ENCODE measurements around the gene ST3GAL6. TPM values are rescaled to one million over a fixed set of nuclear protein-coding genes. Genes with fewer than 3 reads are reported as not detected.

The ST3GAL6 gene
- polyA plus RNA-seq, 1 donor from 2014 or later: 3.7 TPM

GRCh38 chr3:98766924-98767323 lies 3.8 kb downstream of the ST3GAL6 start:
- no peak overlapping the region for H3K4me3 ChIP-seq (ENCODE audit: low read length)
- H3K9me2 ChIP-seq (ENCODE audit: insufficient read depth, low read length): no peaks in the 10 kb centered on the region
- no peaks in the 10 kb centered on the region for H3K79me2 ChIP-seq (replicated peaks; ENCODE audit: insufficient read depth, low read length)
- no peak overlapping the region for H3K9ac ChIP-seq (ENCODE audit: low read length)
- H3K36me3 ChIP-seq (ENCODE audit: insufficient read depth, low read length): no peaks in the 10 kb centered on the region
- no peak for TF ChIP-seq POLR2AphosphoS5 (IDR thresholded peaks at IDR 0.05)
- no peak for TF ChIP-seq SMC3 (conservative IDR thresholded peaks at IDR 0.05; ENCODE audit: poor library complexity)
- TF ChIP-seq MXI1 (conservative IDR thresholded peaks at IDR 0.05; ENCODE audit: poor library complexity, severe bottlenecking): no peak
- no peak for TF ChIP-seq REST (IDR thresholded peaks at IDR 0.05; ENCODE audit: borderline replicate concordance)
- no peak for TF ChIP-seq EZH2 (IDR thresholded peaks at IDR 0.05; ENCODE audit: borderline replicate concordance, insufficient read depth, low read length, poor library complexity, severe bottlenecking)
- TF ChIP-seq TAF1 (IDR thresholded peaks at IDR 0.05; ENCODE audit: low read depth): no peak
- no peak for TF ChIP-seq CTCF (IDR thresholded peaks at IDR 0.05; ENCODE audit: poor library complexity, severe bottlenecking)
- no peak for TF ChIP-seq EP300 (conservative IDR thresholded peaks at IDR 0.05; ENCODE audit: poor library complexity, severe bottlenecking)
- TF ChIP-seq RAD21 (conservative IDR thresholded peaks at IDR 0.05): no peak
- H3K27me3 ChIP-seq (ENCODE audit: insufficient read depth, low read depth, low read length): no peaks in the 10 kb centered on the region
- no peak overlapping the region for H2AFZ ChIP-seq (ENCODE audit: low read depth, low read length)
- no peaks in the 10 kb centered on the region for H3K9me3 ChIP-seq (ENCODE audit: low read length)
- no peak overlapping the region for H3K4me2 ChIP-seq (ENCODE audit: low read length)
- H4K20me1 ChIP-seq (ENCODE audit: insufficient read depth): no peaks in the 10 kb centered on the region
- H3F3A ChIP-seq (ENCODE audit: insufficient read depth, low read length, poor library complexity, severe bottlenecking): no peaks in the 10 kb centered on the region
- H3K27ac ChIP-seq (ENCODE audit: low read length): no peak overlapping the region

GRCh38 chr3:98768961-98769360 lies 5.8 kb downstream of the ST3GAL6 start:
- H3K9me2 ChIP-seq (ENCODE audit: insufficient read depth, low read length): no peaks in the 10 kb centered on the region
- TF ChIP-seq MXI1 (conservative IDR thresholded peaks at IDR 0.05; ENCODE audit: poor library complexity, severe bottlenecking) (no peak), SMC3 (conservative IDR thresholded peaks at IDR 0.05; ENCODE audit: poor library complexity) (no peak), TAF1 (IDR thresholded peaks at IDR 0.05; ENCODE audit: low read depth) (no peak), EP300 (conservative IDR thresholded peaks at IDR 0.05; ENCODE audit: poor library complexity, severe bottlenecking) (no peak), CTCF (IDR thresholded peaks at IDR 0.05; ENCODE audit: poor library complexity, severe bottlenecking) (no peak), RAD21 (conservative IDR thresholded peaks at IDR 0.05) (no peak), REST (IDR thresholded peaks at IDR 0.05; ENCODE audit: borderline replicate concordance) (no peak), POLR2AphosphoS5 (IDR thresholded peaks at IDR 0.05) (no peak), EZH2 (IDR thresholded peaks at IDR 0.05; ENCODE audit: borderline replicate concordance, insufficient read depth, low read length, poor library complexity, severe bottlenecking) (no peak)
- no peak overlapping the region for H3K4me2 ChIP-seq (ENCODE audit: low read length)
- no peaks in the 10 kb centered on the region for H3K9me3 ChIP-seq (ENCODE audit: low read length)
- no peaks in the 10 kb centered on the region for H3K79me2 ChIP-seq (replicated peaks; ENCODE audit: insufficient read depth, low read length)
- no peak overlapping the region for H2AFZ ChIP-seq (ENCODE audit: low read depth, low read length)
- no peaks in the 10 kb centered on the region for H4K20me1 ChIP-seq (ENCODE audit: insufficient read depth)
- H3K9ac ChIP-seq (ENCODE audit: low read length): no peak overlapping the region
- H3K36me3 ChIP-seq (ENCODE audit: insufficient read depth, low read length): no peaks in the 10 kb centered on the region
- H3K27me3 ChIP-seq (ENCODE audit: insufficient read depth, low read depth, low read length): no peaks in the 10 kb centered on the region
- no peak overlapping the region for H3K4me3 ChIP-seq (ENCODE audit: low read length)
- no peak overlapping the region for H3K27ac ChIP-seq (ENCODE audit: low read length)
- H3F3A ChIP-seq (ENCODE audit: insufficient read depth, low read length, poor library complexity, severe bottlenecking): no peaks in the 10 kb centered on the region
